T-cell (primary cell): Measurements from ENCODE around the gene GYS1. TPM values are rescaled to one million over a fixed set of nuclear protein-coding genes. Genes with fewer than 3 reads are reported as not detected.
A peak's percentile ranks its signal among the peaks of the same experiment; 100 is the strongest.

Source experiments
- ATAC-seq, 4 experiments: fragments of 200-7000 bp in 3 of 4; fragments of 150-1000 bp in 1 of 4; cut with Tn5 transposase; replicated peaks in 1 of 4; 1 replicate in 3 of 4; 2 replicates in 1 of 4; pipeline ENCODE4 v1.10.0; 2021; ENCODE audit warnings: moderate library complexity in 3 of 4, mild to moderate bottlenecking in 2 of 4, moderate number of reproducible peaks in 1 of 4
- CTCF ChIA-PET, 2 donors: fragments of 300-600 bp; sonication (Branson Sonifier 250); formaldehyde crosslinking; loops; one replicate each; lab custom pipeline; 2022; ENCODE audit warnings: antibody characterized with exemption in 2 of 2; lab: Charles Lee
- POLR2A ChIA-PET, 2 donors: fragments of 300-600 bp; sonication (Branson Sonifier 250); formaldehyde crosslinking; loops; one replicate each; lab custom pipeline; 2022; ENCODE audit warnings: antibody characterized with exemption in 2 of 2; lab: Charles Lee
- DNase-seq, 35 experiments: peaks; one replicate each; pipeline versions ENCODE4 v3.0.0 to v3.0.0-alpha.2; 2013 to 2023
- H3K27ac ChIP-seq: one replicate; pipeline ENCODE4 v1.5.1; 2013; ENCODE audit warnings: low read length
- H3K27me3 ChIP-seq, 2 experiments: replicated peaks in 1 of 2; 1 replicate in 1 of 2; 2 replicates in 1 of 2; pipeline versions ENCODE4 v1.6.1 to v1.7.0; 2013; ENCODE audit warnings: low read length in 1 of 2, mixed read lengths in 1 of 2; ENCODE audit not compliant: control insufficient read depth in 2 of 2, insufficient read depth in 2 of 2; ENCODE audit errors: extremely low read depth in 1 of 2
- H3K36me3 ChIP-seq, 2 donors: 1 replicate in 1 of 2; 2 replicates in 1 of 2; pipeline versions ENCODE4 v1.6.1 to v1.7.0; 2013; ENCODE audit warnings: low read length in 1 of 2; ENCODE audit not compliant: control insufficient read depth in 2 of 2, insufficient read depth in 1 of 2; ENCODE audit errors: extremely low read depth in 1 of 2
- H3K4me1 ChIP-seq, 2 experiments: 1 replicate in 1 of 2; 2 replicates in 1 of 2; pipeline versions ENCODE4 v1.6.1 to v1.7.0; 2013; ENCODE audit warnings: low read length in 2 of 2, mixed read lengths in 1 of 2; ENCODE audit not compliant: insufficient read depth in 2 of 2, control insufficient read depth in 1 of 2; ENCODE audit errors: extremely low read depth in 1 of 2
- H3K4me3 ChIP-seq, 2 donors: 1 replicate in 1 of 2; 2 replicates in 1 of 2; pipeline versions ENCODE4 v1.5.1 to v1.7.0; 2013; ENCODE audit warnings: mild to moderate bottlenecking in 2 of 2, low read length in 1 of 2, moderate library complexity in 1 of 2; ENCODE audit not compliant: control insufficient read depth in 1 of 2; ENCODE audit errors: extremely low read depth in 1 of 2
- H3K9me3 ChIP-seq: 2 replicates; pipeline ENCODE4 v1.7.0; 2013
- H3K27ac Mint-ChIP-seq, 2 donors: one replicate each; pipeline ENCODE4 v1.8.0; 2020 to 2021; ENCODE audit warnings: mild to moderate bottlenecking in 2 of 2, mixed read lengths in 2 of 2
- H3K27me3 Mint-ChIP-seq, 2 donors: one replicate each; pipeline ENCODE4 v1.8.0; 2021 to 2022; ENCODE audit warnings: mixed read lengths in 2 of 2
- H3K36me3 Mint-ChIP-seq: one replicate; pipeline ENCODE4 v1.8.0; 2021; ENCODE audit warnings: mixed read lengths
- H3K4me1 Mint-ChIP-seq, 3 donors: one replicate each; pipeline ENCODE4 v1.8.0; 2020 to 2022; ENCODE audit warnings: mixed read lengths in 3 of 3, mild to moderate bottlenecking in 1 of 3
- H3K4me3 Mint-ChIP-seq, 3 donors: one replicate each; pipeline ENCODE4 v1.8.0; 2020 to 2022; ENCODE audit warnings: mild to moderate bottlenecking in 3 of 3, mixed read lengths in 3 of 3, moderate library complexity in 3 of 3
- H3K9me3 Mint-ChIP-seq, 3 donors: one replicate each; pipeline ENCODE4 v1.8.0; 2020 to 2022; ENCODE audit warnings: mixed read lengths in 3 of 3
- WGBS: methylation state at CpG from one replicate; pipeline ENCODE4 v1.1.5; 2013; ENCODE audit warnings: missing lambda C conversion rate; ENCODE audit not compliant: insufficient coverage; 5-methylcytosine and 5-hydroxymethylcytosine counted together
- total RNA-seq, 35 experiments: library from RNA in 6 of 35; stranded (reverse) in 6 of 35; fragments of 120-200 nt in 1 of 35; gene quantifications; one replicate each; pipeline versions ENCODE4 v1.2.1 to v1.2.4 and lab custom pipeline; 2013 to 2026

The GYS1 gene
- total RNA-seq, 5 donors from 2014 or later (not counting 1 experiment from before 2014, with no cell fraction given), result 28.1 to 58.9 (median 52.4) TPM

- ChIA-PET POLR2A (no interaction called here), CTCF (interaction anchor here in 1 of 2 donors (1.1 kb wide), 1 partner anchor 29 kb away, joined by 4 read pairs; the partner anchor contains the start of gene RUVBL2)
- Histone ChIP-seq H3K4me3 (peak overlapping the region; percentile 58 to 81), H3K9me3 (no peaks in the 10 kb centered on the region), H3K27ac (peak overlapping the region; percentile 65), H3K4me1 (peaks cover 22 to 65% of the 10 kb centered on the region in 2 experiments), H3K36me3 (peaks cover 8 to 31% of the 10 kb centered on the region in 2 donors), H3K27me3 (no peaks in the 10 kb centered on the region)
- Mint-ChIP-seq H3K27ac (peak overlapping the region; percentile 96 to 99), H3K27me3 (no peaks in the 10 kb centered on the region), H3K9me3 (no peaks in the 10 kb centered on the region), H3K36me3 (peaks cover 17% of the 10 kb centered on the region), H3K4me3 (peak overlapping the region; percentile 98 to 100 (median 100)), H3K4me1 (peaks cover 55 to 75% (median 59%) of the 10 kb centered on the region in 3 donors)
- no peak for ATAC-seq
- 34% methylated on average over 14 of the region's 19 CpGs for whole genome bisulfite sequencing
- peak in 2 of 35 experiments; percentile 14 to 37 for DNase-seq
Measured at GRCh38 chr19:48964205-48965039, 28.7 kb downstream of the GYS1 start.

DNA sequence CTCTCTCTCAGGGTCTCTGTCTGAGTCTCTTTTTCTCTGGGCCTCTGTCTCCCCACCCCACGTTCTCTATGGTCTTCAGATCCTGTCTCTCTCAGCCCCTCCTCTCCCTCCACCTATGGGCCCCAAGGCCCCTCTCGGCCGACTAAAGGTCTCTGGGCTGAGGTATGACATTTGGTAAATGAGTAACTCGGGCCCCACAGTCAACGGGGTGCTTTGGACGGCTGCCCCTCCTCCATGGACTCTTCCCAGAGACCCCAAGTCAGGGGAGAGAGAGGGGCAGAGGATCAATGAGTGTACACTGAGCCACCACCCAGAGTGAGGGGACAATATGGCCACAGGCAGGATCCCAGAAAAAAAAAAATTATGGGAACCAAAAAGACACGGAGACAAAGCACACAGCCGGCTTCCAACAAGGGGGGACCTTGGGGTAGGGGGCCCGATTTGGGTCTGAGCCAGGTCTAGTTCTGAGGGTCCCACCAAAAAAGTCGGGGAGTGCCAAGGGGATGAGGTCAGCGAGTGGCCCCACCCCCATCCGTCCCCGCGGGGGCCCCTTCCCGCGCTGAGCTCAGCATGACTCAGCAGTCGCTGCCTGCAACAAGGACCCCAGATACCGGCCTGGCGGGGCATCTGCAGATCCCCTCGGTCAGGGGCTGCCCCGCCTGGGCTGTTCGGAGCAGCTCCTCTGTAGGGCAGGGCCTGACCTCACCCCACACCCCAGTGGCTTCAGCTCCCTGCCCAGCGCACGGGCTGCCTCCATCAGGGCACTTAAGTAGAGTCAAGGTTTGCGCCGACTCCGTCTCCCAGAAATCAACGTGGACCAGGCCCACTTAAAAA, 29.5 kb downstream of the GYS1 start:
- Histone ChIP-seq H3K27me3 (no peaks in the 10 kb centered on the region), H3K9me3 (no peaks in the 10 kb centered on the region), H3K36me3 (peaks cover 3 to 22% of the 10 kb centered on the region in 2 donors), H3K27ac (peak overlapping the region; percentile 65), H3K4me3 (peak overlapping the region; percentile 1 to 15), H3K4me1 (peaks cover 22 to 66% of the 10 kb centered on the region in 2 experiments)
- peak in 18 of 35 experiments; percentile 12 to 61 (median 26) for DNase-seq
- CTCF ChIA-PET, result interaction anchor here in 1 of 2 donors (1.1 kb wide), 1 partner anchor 30 kb away, joined by 4 read pairs; the partner anchor contains the start of gene RUVBL2
- POLR2A ChIA-PET, result interaction anchor here in 1 of 2 donors (0.5 kb wide), 1 partner anchor 83 kb away, joined by 6 read pairs; no protein-coding TSS in a partner anchor
- peaks cover 57 to 79% (median 59%) of the 10 kb centered on the region in 3 donors for H3K4me1 Mint-ChIP-seq
- ATAC-seq, result no peak
- peak overlapping the region; percentile 96 to 99 for H3K27ac Mint-ChIP-seq
- peak overlapping the region; percentile 98 to 100 (median 100) for H3K4me3 Mint-ChIP-seq
- 21% methylated on average over 23 of the region's 28 CpGs for WGBS
- peaks cover 17% of the 10 kb centered on the region for H3K36me3 Mint-ChIP-seq
- H3K27me3 Mint-ChIP-seq, result no peaks in the 10 kb centered on the region
- no peaks in the 10 kb centered on the region for H3K9me3 Mint-ChIP-seq

GRCh38 chr19:48962849-48963165, 30.3 kb downstream of the GYS1 start:
- ChIA-PET CTCF (no interaction called here), POLR2A (interaction anchor here in 1 of 2 donors (1.0 kb wide), 1 partner anchor 31 kb away, joined by 5 read pairs; the partner anchor contains the start of genes GYS1 and RUVBL2)
- no peaks in the 10 kb centered on the region for H3K9me3 ChIP-seq
- no CpG with 5 or more reads among the region's 7 CpGs for WGBS
- peak overlapping the region; percentile 80 for H3K27ac ChIP-seq
- peaks cover 0 to 17% of the 10 kb centered on the region in 2 donors for H3K36me3 ChIP-seq
- H3K27ac Mint-ChIP-seq, result peak overlapping the region; percentile 87 to 96
- H3K4me1 Mint-ChIP-seq, result peaks cover 57 to 79% (median 62%) of the 10 kb centered on the region in 3 donors
- H3K4me3 Mint-ChIP-seq, result peak overlapping the region in 2 of 3 donors; percentile 41 to 98
- no peak for ATAC-seq
- no peaks in the 10 kb centered on the region for H3K27me3 ChIP-seq
- H3K36me3 Mint-ChIP-seq, result peaks cover 15% of the 10 kb centered on the region
- peaks cover 22 to 69% of the 10 kb centered on the region in 2 experiments for H3K4me1 ChIP-seq
- H3K27me3 Mint-ChIP-seq, result no peaks in the 10 kb centered on the region
- H3K9me3 Mint-ChIP-seq, result no peaks in the 10 kb centered on the region
- no peak for DNase-seq
- H3K4me3 ChIP-seq, result no peak overlapping the region

GRCh38 chr19:48962029-48962848, 30.9 kb downstream of the GYS1 start:
- ChIA-PET POLR2A (interaction anchor here in 1 of 2 donors (1.0 kb wide), 1 partner anchor 31 kb away, joined by 5 read pairs; the partner anchor contains the start of genes GYS1 and RUVBL2), CTCF (no interaction called here)
- Mint-ChIP-seq H3K36me3 (peaks cover 19% of the 10 kb centered on the region), H3K27ac (peak overlapping the region; percentile 87 to 96), H3K4me1 (peaks cover 57 to 77% (median 68%) of the 10 kb centered on the region in 3 donors), H3K9me3 (no peaks in the 10 kb centered on the region), H3K4me3 (peak overlapping the region in 2 of 3 donors; percentile 41 to 98), H3K27me3 (no peaks in the 10 kb centered on the region)
- peak in 24 of 35 experiments; percentile 9 to 57 (median 34) for DNase-seq
- WGBS, result 43% methylated on average over 22 of the region's 22 CpGs
- no peak overlapping the region for H3K4me3 ChIP-seq
- ATAC-seq, result peak in 2 of 4 experiments; percentile 4 to 11
- H3K27ac ChIP-seq, result peak overlapping the region; percentile 80
- peaks cover 0 to 12% of the 10 kb centered on the region in 2 donors for H3K36me3 ChIP-seq
- peaks cover 22 to 70% of the 10 kb centered on the region in 2 experiments for H3K4me1 ChIP-seq
- H3K27me3 ChIP-seq, result no peaks in the 10 kb centered on the region
- no peaks in the 10 kb centered on the region for H3K9me3 ChIP-seq

DNA sequence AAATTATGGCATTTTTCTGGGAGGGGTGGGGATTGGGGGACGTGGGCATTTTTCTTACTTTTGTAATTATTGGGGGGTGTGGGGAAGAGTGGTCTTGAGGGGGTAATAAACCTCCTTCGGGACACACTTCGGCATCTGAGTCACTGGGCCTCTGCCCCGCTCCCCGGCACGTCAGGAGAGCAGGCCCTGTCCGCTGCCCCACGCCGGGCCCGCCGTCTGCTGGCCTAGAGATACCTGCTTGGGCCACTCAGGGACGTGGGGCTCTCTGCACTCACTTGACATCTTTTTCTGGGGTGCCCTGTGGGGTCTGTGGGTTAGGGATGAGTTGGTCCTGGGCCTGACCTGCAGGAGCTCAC, 31.5 kb downstream of the GYS1 start:
- Mint-ChIP-seq H3K9me3 (no peaks in the 10 kb centered on the region), H3K4me3 (peak overlapping the region in 1 of 3 donors; percentile 98), H3K4me1 (peaks cover 54 to 75% (median 73%) of the 10 kb centered on the region in 3 donors), H3K36me3 (peaks cover 22% of the 10 kb centered on the region), H3K27ac (peak overlapping the region; percentile 87 to 96), H3K27me3 (no peaks in the 10 kb centered on the region)
- DNase-seq, result no peak
- H3K36me3 ChIP-seq, result peaks cover 0 to 10% of the 10 kb centered on the region in 2 donors
- H3K27ac ChIP-seq, result peak overlapping the region; percentile 80
- no peak overlapping the region for H3K4me3 ChIP-seq
- H3K9me3 ChIP-seq, result no peaks in the 10 kb centered on the region
- ChIA-PET CTCF (interaction anchor here in 1 of 2 donors (0.6 kb wide), 1 partner anchor 29 kb away, joined by 7 read pairs; no protein-coding TSS in a partner anchor), POLR2A (interaction anchor here in 1 of 2 donors (0.6 kb wide), 1 partner anchor 303 kb away, joined by 3 read pairs; no protein-coding TSS in a partner anchor)
- peaks cover 22 to 65% of the 10 kb centered on the region in 2 experiments for H3K4me1 ChIP-seq
- no peak for ATAC-seq
- no peaks in the 10 kb centered on the region for H3K27me3 ChIP-seq
- whole genome bisulfite sequencing, result 92% methylated on average over 11 of the region's 12 CpGs
